IPS-15b (cell line): ENCODE measurements around the gene MUS81.
A peak's percentile ranks its signal among the peaks of the same experiment; 100 is the strongest.

Source experiments
- H3K27me3 ChIP-seq: one replicate; pipeline ENCODE4 v1.6.1; 2013; ENCODE audit warnings: low read length; ENCODE audit not compliant: control insufficient read depth, insufficient read depth
- H3K36me3 ChIP-seq: one replicate; pipeline ENCODE4 v1.6.1; 2013; ENCODE audit warnings: low read length; ENCODE audit not compliant: control insufficient read depth, insufficient read depth
- H3K4me1 ChIP-seq: one replicate; pipeline ENCODE4 v1.6.1; 2013; ENCODE audit warnings: mild to moderate bottlenecking, low read length; ENCODE audit not compliant: control insufficient read depth, insufficient read depth
- H3K4me3 ChIP-seq: one replicate; pipeline ENCODE4 v1.5.1; 2013; ENCODE audit warnings: low read depth, low read length
- H3K9ac ChIP-seq: one replicate; pipeline ENCODE4 v1.6.1; 2013; ENCODE audit warnings: low read depth, mild to moderate bottlenecking, low read length
- H3K9me3 ChIP-seq: one replicate; pipeline ENCODE4 v1.6.1; 2013; ENCODE audit warnings: mild to moderate bottlenecking, low read length; ENCODE audit not compliant: control insufficient read depth, insufficient read depth

Gene MUS81

DNA sequence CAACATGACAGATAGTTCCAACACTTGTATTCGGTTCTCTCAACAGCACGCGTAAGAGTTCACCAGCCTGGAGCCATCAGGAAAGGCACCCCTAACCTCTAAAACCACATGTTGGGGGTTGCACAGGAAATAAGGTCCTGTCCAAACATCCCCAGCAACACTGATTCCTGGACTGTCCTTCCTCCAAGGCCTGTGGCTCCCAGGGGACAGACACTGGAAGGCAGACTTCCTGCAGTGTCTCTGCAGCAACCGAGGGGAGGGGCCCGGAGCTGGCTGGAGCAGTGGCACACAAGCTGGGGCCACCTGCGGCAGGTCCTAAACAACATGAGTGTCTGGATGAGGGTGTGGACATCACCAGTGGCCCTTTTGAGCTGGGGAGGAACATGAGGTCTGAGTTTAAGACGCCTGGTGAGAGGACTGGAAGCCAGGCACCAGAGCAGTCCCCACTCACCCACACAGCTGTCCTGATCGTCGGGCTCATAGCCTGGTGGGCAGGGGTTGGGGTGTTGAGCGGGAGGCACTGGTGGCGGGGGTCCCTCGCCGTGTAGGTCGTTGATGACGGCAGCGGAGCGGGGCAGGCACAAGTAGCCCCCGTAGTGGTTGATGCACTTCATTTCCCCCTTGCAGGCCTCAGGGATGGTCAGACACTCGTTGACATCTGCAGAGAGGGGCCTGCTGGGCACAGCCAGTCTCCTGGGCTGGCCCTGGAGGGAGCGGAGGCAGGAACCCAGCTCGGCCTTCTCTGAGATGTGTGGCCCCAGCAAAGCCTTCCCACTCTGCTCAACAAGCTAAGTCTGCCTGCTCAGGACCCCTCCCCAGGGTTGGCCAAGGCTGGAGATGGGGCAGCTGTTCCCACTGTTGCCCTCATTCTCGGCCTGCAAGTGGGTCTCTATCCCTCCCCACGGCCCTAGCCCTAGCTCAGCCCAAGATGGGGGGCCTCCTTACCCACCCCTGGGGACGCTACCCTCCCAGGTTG, 10.8 kb downstream of the MUS81 start:
- Histone ChIP-seq H3K36me3 (no peaks in the 10 kb centered on the region), H3K27me3 (peaks cover 15% of the 10 kb centered on the region), H3K9me3 (no peaks in the 10 kb centered on the region), H3K4me3 (no peak overlapping the region), H3K4me1 (no peaks in the 10 kb centered on the region), H3K9ac (no peak overlapping the region)

DNA sequence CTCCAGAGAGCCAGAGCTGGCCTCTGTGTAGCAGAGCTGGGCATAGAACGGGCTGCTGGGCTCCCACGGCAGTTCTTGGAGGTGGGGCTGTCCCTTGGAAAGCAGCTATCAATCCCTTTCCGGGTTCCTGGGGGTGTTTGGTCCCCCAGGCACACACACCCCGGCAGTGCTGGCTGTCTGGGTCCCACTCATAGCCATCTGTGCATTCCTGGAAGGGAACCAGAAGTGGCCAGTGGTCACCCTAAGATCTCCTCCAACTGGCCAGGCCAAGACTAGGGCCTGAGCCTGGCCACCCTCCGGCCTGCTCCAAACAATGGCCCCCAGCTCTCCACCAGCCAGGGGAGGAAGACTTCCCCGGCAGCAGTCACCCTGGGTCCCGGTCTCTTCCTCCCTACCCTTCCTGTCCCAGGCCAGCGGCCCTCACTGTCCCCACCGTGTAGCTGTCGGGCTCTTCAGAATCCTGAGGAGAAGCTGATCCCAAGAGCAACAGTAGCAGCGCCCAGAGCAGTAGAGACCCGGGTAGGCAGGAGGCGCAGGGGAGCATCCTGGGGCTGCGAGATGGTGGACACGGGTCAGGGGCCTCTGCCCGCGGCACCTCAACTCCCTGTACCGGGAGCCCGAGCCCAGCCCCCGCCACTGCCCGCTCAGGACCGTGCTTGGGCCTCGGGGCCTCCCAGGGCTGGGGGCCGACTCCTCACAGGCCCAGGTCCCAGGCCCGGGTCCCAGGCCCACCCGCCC, 11.7 kb downstream of the MUS81 start:
- Histone ChIP-seq H3K9me3 (no peaks in the 10 kb centered on the region), H3K36me3 (no peaks in the 10 kb centered on the region), H3K9ac (no peak overlapping the region), H3K27me3 (peaks cover 15% of the 10 kb centered on the region), H3K4me3 (peak overlapping the region; percentile 32), H3K4me1 (no peaks in the 10 kb centered on the region)

DNA sequence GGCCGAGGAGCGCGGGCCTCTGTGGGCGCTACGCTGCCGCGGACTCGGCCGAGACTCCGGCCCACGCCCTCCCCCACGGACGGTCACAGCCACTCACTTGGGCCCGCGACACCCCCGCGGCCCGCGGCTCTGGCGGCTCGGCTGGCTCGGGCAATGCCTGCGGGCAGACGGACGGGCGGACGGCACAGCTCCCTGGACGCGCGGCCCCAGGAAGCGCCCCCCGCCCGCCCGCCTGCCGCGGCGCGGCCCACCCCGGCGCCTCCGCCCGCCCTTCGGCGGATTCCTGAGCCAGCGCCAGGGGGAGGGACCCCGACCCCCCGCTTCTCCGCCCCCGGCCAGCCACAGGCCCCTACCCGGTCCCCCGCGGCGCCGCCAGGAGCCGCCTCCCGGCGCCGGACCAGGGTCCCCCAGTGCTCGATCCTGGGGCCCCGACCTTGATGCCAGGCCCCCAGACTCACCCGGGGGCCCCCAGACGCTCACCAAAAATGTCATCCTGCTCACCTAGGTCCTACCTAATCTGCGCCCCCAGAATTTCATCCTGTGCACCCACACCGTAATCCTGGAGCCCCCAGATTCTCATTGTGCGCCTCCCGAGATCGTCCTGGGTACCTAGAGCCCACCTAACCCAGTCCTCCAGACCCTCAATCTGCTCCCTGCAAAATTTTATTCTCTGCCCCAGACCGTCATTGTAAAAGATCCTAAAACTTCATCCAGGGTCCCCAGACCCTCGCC, 12.5 kb downstream of the MUS81 start, which contains the start of gene EFEMP2:
TSS of gene EFEMP2 (minus strand) at position 215 of the 732 bp plus-strand sequence. CDS start 446 bp downstream, outside the sequence.
- Histone ChIP-seq H3K4me3 (peak within 1 kb of the TSS; percentile 82), H3K36me3 (no peaks in the 10 kb centered on the region), H3K27me3 (peaks cover 15% of the 10 kb centered on the region), H3K4me1 (no peaks in the 10 kb centered on the region), H3K9me3 (no peaks in the 10 kb centered on the region), H3K9ac (no peak within 1 kb of the TSS)

DNA sequence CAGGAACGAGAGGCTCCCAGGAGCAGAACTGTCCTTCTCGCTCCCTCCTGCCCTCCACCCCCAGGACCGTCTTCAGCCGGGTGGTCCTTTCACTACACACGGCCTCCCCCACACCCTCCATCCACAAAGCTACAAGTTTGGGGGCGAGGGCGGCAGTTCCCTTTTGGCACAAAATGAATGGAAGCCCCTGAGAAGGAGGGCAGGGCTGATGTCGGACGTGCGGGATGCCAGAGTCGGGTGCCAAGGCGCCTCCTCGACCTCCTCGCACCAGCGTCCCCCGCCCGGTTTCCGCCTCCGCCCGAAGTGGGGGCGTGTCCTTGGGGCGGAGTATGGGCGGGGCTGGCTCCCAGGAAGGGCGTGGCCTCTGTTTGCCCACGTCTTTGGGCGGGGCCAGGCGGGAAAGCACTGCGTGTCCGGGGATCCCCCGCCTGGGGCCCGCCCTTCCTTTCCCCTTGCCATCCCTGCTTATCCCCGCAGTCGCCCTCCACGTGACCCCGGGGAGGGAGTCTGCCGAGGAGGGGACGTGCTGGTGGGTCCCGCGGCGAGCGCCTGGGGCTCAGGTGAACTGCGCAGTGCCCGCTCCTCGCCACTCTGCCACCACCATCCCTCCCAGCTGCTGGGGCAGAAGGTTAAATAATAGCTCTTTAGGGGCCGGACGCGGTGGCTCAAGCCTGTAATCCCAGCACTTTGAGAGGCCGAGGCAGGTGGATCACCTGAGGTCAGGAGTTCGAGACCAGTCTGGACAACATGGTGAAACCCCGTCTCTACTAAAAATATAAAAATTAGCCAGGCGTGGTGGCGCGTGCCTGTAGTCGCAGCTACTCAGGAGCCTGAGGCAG, 13.3 kb downstream of the MUS81 start:
- H3K36me3 ChIP-seq: no peaks in the 10 kb centered on the region
- H3K27me3 ChIP-seq: peaks cover 14% of the 10 kb centered on the region
- H3K9ac ChIP-seq: no peak overlapping the region
- no peaks in the 10 kb centered on the region for H3K4me1 ChIP-seq
- H3K9me3 ChIP-seq: no peaks in the 10 kb centered on the region
- H3K4me3 ChIP-seq: peak overlapping the region; percentile 82

DNA sequence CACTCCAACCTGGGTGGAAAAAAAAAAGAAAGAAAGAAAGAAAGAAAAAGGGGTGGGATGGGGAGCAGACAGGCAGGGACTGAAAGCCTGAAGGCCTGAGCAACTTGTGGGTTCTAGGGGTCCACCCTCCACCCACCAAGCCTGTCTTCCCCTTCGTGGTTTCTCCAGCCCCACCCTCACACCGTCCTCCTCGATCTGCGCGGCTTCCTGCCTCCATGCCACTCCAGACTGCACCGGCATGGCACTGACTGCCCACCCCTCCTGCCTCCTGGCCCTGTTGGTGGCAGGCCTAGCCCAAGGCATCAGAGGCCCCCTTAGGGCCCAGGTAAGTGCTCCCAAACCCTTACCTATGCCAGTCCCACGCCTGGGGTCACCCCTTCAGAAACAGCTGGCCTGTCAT, 19.4 kb downstream of the MUS81 start, which contains the start of gene CTSW:
TSS of gene CTSW (plus strand) at position 221 of the 400 bp plus-strand sequence. CDS start at position 239, 18 bp downstream.
- no peaks in the 10 kb centered on the region for H3K4me1 ChIP-seq

DNA sequence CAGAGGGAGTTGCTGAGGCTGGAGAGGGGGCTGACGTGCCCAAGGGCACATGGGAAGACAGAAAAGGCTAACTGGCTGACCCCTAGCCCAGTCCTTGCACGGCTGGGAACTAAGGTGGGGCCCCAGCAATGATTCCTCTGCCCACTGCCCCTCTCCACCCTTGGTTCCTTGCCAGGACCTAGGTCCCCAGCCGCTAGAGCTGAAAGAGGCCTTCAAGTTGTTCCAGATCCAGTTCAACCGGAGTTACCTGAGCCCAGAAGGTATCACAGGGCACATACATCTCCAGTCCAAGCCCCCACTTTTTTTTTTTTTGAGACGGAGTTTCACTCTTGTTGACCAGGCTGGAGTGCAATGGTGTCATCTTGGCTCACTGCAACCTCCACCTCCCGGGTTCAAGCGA, 19.8 kb downstream of the MUS81 start:
- Histone ChIP-seq H3K9me3 (no peaks in the 10 kb centered on the region), H3K4me3 (no peak overlapping the region), H3K9ac (no peak overlapping the region), H3K27me3 (no peaks in the 10 kb centered on the region), H3K4me1 (no peaks in the 10 kb centered on the region), H3K36me3 (peaks cover 31% of the 10 kb centered on the region)

More for the DNA sequence above, 19.4 kb downstream of the MUS81 start, which contains the start of gene CTSW:
- peaks cover 28% of the 10 kb centered on the region for H3K36me3 ChIP-seq
- no peaks in the 10 kb centered on the region for H3K9me3 ChIP-seq
- H3K9ac ChIP-seq: no peak within 1 kb of the TSS
- H3K27me3 ChIP-seq: no peaks in the 10 kb centered on the region
- H3K4me3 ChIP-seq: no peak within 1 kb of the TSS

DNA sequence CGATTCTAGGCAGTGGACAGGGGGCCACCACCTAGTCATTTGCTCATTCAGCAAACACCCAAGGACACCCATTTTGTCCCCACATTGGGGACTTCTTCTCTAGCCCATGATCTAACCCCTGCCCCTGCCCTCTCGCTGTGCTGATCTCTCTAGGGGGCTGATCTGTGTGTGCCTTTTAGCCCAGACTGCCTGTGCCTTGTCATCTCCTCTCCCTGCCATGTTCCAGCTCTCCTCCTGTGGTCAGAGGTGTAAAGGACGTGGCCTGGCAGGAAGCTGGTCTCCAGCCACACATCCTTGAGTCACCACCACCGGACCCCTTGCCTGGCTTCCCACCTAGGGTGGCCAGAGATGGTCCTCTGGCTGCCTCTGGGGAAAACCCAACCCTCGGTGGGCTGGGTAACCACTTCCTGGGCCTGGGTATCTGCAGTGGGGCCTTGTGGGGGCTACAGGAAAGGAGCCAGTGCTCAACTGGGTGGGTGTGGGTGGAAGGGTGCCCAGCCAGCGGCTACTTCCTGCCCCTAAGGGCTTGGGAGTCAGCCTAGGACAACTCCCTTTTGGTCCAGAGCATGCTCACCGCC, 20.7 kb downstream of the MUS81 start:
- Histone ChIP-seq H3K27me3 (no peaks in the 10 kb centered on the region), H3K36me3 (peaks cover 35% of the 10 kb centered on the region), H3K4me1 (no peaks in the 10 kb centered on the region), H3K9me3 (no peaks in the 10 kb centered on the region), H3K9ac (no peak overlapping the region), H3K4me3 (no peak overlapping the region)

DNA sequence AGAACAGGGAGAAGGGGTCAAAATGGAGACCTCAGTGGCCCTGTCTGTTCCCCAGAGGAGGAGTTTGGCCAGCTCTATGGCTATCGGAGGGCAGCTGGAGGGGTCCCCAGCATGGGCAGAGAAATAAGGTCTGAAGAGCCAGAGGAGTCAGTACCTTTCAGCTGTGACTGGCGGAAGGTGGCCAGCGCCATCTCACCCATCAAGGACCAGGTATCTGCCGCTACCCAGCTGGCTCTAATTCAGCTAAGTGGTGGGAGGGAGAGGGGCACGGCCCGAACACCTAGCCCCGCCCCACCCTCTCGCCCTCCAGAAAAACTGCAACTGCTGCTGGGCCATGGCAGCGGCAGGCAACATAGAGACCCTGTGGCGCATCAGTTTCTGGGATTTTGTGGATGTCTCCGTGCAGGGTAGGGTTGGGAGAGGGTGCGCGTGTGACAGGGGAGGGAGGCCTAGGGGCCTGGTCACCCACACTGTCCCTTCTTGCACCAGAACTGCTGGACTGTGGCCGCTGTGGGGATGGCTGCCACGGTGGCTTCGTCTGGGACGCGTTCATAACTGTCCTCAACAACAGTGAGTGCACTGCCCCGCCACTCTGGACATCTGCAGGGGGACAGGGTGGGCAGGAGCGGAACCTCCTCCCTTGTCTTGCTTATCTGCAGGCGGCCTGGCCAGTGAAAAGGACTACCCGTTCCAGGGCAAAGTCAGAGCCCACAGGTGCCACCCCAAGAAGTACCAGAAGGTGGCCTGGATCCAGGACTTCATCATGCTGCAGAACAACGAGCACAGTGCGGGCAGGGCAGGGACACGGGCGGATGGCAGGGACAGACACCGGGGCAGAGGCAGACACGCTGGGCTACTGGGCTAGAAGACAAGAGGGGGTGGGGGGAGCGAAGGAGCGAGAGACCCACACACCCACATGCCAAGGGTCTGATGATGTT, 22.2 kb downstream of the MUS81 start:
- no peak overlapping the region for H3K9ac ChIP-seq

DNA sequence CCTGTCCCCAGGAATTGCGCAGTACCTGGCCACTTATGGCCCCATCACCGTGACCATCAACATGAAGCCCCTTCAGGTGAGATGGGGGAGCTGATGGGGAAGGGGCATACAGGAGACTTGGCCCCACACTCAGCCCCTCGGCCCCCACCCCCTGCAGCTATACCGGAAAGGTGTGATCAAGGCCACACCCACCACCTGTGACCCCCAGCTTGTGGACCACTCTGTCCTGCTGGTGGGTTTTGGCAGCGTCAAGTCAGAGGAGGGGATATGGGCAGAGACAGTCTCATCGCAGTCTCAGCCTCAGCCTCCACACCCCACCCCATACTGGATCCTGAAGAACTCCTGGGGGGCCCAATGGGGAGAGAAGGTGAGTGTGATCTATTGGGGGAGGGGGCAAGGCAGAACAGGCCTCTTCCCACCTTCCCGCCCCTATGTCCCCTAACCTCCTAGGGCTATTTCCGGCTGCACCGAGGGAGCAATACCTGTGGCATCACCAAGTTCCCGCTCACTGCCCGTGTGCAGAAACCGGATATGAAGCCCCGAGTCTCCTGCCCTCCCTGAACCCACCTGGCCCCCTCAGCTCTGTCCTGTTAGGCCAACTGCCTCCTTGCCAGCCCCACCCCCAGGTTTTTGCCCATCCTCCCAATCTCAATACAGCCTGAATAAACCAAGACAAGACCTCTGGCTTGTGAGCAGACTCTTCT, 23.0 kb downstream of the MUS81 start:
- Histone ChIP-seq H3K36me3 (peaks cover 38% of the 10 kb centered on the region), H3K9ac (no peak overlapping the region), H3K9me3 (no peaks in the 10 kb centered on the region), H3K4me3 (no peak overlapping the region), H3K4me1 (no peaks in the 10 kb centered on the region), H3K27me3 (no peaks in the 10 kb centered on the region)

More for the DNA sequence above, 22.2 kb downstream of the MUS81 start:
- Histone ChIP-seq H3K4me3 (no peak overlapping the region), H3K9me3 (no peaks in the 10 kb centered on the region), H3K4me1 (no peaks in the 10 kb centered on the region), H3K27me3 (no peaks in the 10 kb centered on the region), H3K36me3 (peaks cover 38% of the 10 kb centered on the region)
